ENCODE data around the gene CX3CR1.
"Not testable (repeated sequence)": the region's sequence is repeated elsewhere in the genome, so short reads cannot be mapped to it uniquely, and the experiment has no call there.

The CX3CR1 gene

GRCh38 chr3:39279745-39280517 is at the start of gene CX3CR1:
Gene CX3CR1, minus strand, starts transcription at chr3:39280036. Its CDS starts 13,527 bp downstream, at chr3:39266509.
- FAIRE-seq (no peak), DNase-seq (ENCODE audit: low spot score) (no peak)

GRCh38 chr3:39329493-39329892 is 49.7 kb upstream of the CX3CR1 start, which contains the start of gene CCR8:
Gene CCR8, plus strand, starts transcription at chr3:39329709. Its CDS starts 2,623 bp downstream, at chr3:39332332.
- no peak for FAIRE-seq
- no peak for DNase-seq (ENCODE audit: low spot score)

GRCh38 chr3:39327746-39328349 is 48.0 kb upstream of the CX3CR1 start:
- DNase-seq (ENCODE audit: low spot score) (no peak), FAIRE-seq (no peak)

- FAIRE-seq: no peak
- DNase-seq (ENCODE audit: low spot score): no peak
Observed at GRCh38 chr3:39327053-39327745, 47.4 kb upstream of the CX3CR1 start.

GRCh38 chr3:39325236-39325635 is 45.4 kb upstream of the CX3CR1 start:
- no peak for DNase-seq (ENCODE audit: low spot score)
- no peak for FAIRE-seq

GRCh38 chr3:39323494-39323893 is 43.7 kb upstream of the CX3CR1 start:
- FAIRE-seq (no peak), DNase-seq (ENCODE audit: low spot score) (no peak)

- DNase-seq (ENCODE audit: low spot score): no peak
- FAIRE-seq: no peak
Observed at GRCh38 chr3:39322936-39323335, 43.1 kb upstream of the CX3CR1 start.

GRCh38 chr3:39322209-39322715 is 42.4 kb upstream of the CX3CR1 start:
- FAIRE-seq; DNase-seq (ENCODE audit: low spot score): not testable (repeated sequence)

- not testable (repeated sequence) for DNase-seq (ENCODE audit: low spot score)
Observed at GRCh38 chr3:39321574-39321983, 41.7 kb upstream of the CX3CR1 start.

GRCh38 chr3:39319249-39319648 is 39.4 kb upstream of the CX3CR1 start:
- FAIRE-seq (no peak), DNase-seq (ENCODE audit: low spot score) (no peak)

More at GRCh38 chr3:39321574-39321983, 41.7 kb upstream of the CX3CR1 start:
- FAIRE-seq: not testable (repeated sequence)

- FAIRE-seq: no peak
- DNase-seq (ENCODE audit: low spot score): no peak
Observed at GRCh38 chr3:39318301-39318700, 38.5 kb upstream of the CX3CR1 start.

GRCh38 chr3:39317571-39318169 is 37.8 kb upstream of the CX3CR1 start:
- no peak for DNase-seq (ENCODE audit: low spot score)

GRCh38 chr3:39315420-39315819 is 35.6 kb upstream of the CX3CR1 start:
- FAIRE-seq: no peak

More at GRCh38 chr3:39317571-39318169, 37.8 kb upstream of the CX3CR1 start:
- no peak for FAIRE-seq

GRCh38 chr3:39313289-39313688 is 33.5 kb upstream of the CX3CR1 start:
- no peak for FAIRE-seq

More at GRCh38 chr3:39315420-39315819, 35.6 kb upstream of the CX3CR1 start:
- no peak for DNase-seq (ENCODE audit: low spot score)

GRCh38 chr3:39302178-39302577 is 22.3 kb upstream of the CX3CR1 start:
- no peak for DNase-seq (ENCODE audit: low spot score)
- FAIRE-seq: no peak

More at GRCh38 chr3:39313289-39313688, 33.5 kb upstream of the CX3CR1 start:
- DNase-seq (ENCODE audit: low spot score): no peak

GRCh38 chr3:39299279-39299678 is 19.4 kb upstream of the CX3CR1 start:
- DNase-seq (ENCODE audit: low spot score) (no peak), FAIRE-seq (no peak)

- FAIRE-seq: no peak
- DNase-seq (ENCODE audit: low spot score): no peak
Observed at GRCh38 chr3:39296197-39297077, 16.6 kb upstream of the CX3CR1 start.

GRCh38 chr3:39295184-39295775 is 15.4 kb upstream of the CX3CR1 start:
- DNase-seq (ENCODE audit: low spot score) (no peak), FAIRE-seq (no peak)

GRCh38 chr3:39294446-39295183 is 14.8 kb upstream of the CX3CR1 start:
- DNase-seq (ENCODE audit: low spot score): no peak
- FAIRE-seq: no peak
